GM21390 (cell line): ENCODE measurements around the gene ANKS1B.
"Not testable (repeated sequence)": the region's sequence is repeated elsewhere in the genome, so short reads cannot be mapped to it uniquely, and the experiment has no call there.

ENCODE experiments used
- ATAC-seq: cut with Tn5 transposase; IDR thresholded peaks from one replicate; pipeline ENCODE4 v1.9.1; 2021; ENCODE audit not compliant: unreplicated experiment

The ANKS1B gene

GRCh38 chr12:98845957-98846356 is 1138.8 kb downstream of the ANKS1B start:
- ATAC-seq: no peak

GRCh38 chr12:98840325-98840724 is 1144.4 kb downstream of the ANKS1B start:
- no peak for ATAC-seq

DNA sequence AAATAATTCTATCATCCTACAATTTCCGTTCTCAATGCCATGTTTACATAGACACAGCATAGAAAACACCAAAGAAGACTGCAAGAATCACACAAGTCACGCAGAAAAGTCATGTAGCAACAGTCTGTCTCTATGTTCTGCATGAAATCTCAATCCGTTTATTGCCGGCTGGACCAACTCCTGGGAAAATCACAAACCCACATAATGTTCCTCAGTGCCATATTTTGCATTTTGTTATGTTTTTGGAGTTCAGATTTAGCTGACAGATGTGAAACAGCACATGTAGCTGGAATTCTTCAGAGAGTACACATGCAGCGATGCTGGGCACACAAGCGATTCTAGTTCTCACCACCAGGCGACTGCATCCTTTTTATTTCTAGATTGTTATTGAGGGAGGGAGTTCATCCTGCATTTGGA is 1146.5 kb downstream of the ANKS1B start:
- no peak for ATAC-seq

- ATAC-seq: not testable (repeated sequence)
These were observed 1147.5 kb downstream of the ANKS1B start for GRCh38 chr12:98837134-98837752.

- ATAC-seq: no peak
These were observed 1154.1 kb downstream of the ANKS1B start for GRCh38 chr12:98830657-98831056.

- ATAC-seq: no peak
These were observed 1155.7 kb downstream of the ANKS1B start for GRCh38 chr12:98828802-98829600.

- no peak for ATAC-seq
These were observed 1161.7 kb downstream of the ANKS1B start for GRCh38 chr12:98823012-98823411.

DNA sequence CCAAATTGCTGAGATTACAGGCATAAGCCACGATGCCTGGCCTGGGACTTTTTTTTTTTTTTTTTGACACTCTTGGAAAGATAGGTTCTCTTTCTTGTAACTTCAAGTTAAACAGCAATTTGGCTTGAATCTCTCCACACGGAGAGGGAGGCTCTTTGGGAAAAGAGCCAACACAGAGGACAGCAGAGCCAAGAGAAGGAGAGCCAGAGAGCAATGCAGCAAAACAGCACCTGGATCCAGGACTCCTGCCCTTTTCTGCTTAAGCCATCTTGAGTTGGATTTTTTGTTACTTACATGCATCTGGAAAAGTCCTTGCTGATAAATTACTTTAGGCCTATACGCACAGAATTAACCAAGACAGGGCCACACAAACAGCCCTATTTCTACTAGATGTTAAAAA is 1162.9 kb downstream of the ANKS1B start:
- no peak for ATAC-seq

DNA sequence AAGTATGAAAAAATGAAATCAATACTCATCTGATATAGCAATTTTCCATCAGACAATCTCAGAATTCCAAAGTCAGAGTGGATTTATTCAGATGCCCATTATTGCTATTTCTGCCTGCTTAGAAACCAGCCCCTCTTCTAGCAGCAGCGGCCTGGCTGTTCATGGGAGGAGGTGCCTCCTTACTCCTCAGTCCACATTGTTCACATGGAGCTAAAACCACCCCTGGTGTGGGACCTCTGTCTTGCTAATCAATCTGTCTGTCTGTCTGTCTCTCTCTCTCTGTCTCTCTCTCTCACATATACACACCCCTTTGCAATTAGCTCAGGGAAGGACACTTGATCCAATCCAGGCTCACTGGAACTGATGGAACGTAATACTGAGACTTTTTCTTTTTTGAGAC is 1163.5 kb downstream of the ANKS1B start:
- ATAC-seq: no peak

DNA sequence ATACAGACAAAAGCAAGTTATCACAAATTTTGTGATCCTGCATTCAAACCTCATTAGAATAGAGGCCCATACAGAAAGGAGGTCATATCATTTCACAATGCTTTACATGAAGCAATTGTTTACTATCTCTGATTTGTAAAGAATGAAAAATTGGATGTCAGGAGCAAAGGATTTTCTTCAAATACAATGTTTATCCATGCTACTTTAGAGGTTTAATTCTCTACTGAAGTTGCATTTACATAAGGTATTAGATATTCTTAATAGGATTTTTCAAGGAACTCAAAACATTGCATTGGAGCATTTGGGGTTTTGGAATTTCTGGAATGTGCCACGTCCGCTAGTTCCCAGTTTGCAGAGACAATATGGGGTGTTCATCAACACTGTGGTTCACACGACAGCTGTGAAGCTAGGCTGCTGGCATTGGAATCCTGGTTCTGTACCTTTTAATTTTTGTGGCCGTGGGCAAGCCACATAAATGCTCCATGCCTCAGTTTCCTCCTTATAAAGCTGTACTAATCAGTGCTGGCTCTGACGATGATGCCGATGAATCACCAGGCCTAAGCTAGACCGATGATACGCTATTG is 1164.8 kb downstream of the ANKS1B start:
- no peak for ATAC-seq

DNA sequence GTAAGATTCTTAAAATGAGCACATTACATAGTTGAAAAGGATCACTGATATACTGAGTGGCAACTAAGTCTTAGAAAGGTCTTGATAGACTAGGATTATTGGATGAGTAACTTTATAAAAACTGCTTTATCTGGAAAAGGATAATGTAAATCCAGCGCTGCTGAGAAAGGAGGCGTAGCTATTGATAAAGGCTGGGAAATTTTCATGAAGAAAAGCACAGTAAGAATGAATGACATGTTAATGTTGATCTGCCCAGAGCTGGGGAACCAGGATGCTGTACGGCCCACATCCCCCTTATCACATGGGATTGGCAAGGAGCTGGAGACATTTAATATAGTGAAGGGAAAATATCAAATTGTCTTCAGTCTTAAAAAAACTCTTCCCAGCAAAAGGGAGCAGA is 1165.7 kb downstream of the ANKS1B start:
- no peak for ATAC-seq

DNA sequence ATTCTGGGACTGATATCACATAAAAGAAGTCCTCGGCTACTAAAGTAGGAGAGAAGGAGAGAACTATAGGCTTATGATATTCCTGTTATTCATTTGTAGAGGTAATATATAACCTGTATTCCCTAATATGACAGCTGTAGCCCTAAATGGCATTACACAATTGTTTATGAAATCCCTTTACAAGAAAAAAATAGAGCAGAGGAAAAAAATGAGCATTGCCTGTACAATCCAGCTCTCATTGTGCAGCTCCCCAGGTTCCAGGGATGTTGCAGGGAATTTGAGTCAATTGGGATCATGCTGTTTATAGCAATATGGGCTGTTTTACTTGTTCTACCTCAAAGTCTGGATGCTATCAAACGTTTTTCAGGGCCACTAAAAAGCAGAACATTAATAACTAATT is 1166.5 kb downstream of the ANKS1B start:
- ATAC-seq: no peak

GRCh38 chr12:98817742-98818141 is 1167.0 kb downstream of the ANKS1B start:
- no peak for ATAC-seq

DNA sequence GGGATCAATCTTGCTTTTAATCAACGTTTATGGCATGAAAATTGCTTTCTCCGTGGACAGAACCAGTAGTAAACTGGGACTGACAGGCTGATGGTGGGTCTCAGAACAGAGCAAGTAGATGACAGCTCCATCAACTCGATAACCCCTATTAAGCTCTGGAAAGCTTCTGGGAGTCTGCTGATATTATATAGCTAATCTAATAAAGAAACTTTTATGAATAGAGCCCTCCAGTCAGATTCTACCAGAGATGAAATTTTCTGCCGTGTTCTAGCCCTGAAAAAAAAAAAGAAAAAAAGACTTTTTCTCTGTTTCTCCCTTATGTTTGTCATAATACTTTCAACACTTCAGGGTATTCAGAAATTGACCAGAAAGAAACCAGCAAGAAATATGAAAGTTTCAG is 1168.0 kb downstream of the ANKS1B start:
- ATAC-seq: no peak

DNA sequence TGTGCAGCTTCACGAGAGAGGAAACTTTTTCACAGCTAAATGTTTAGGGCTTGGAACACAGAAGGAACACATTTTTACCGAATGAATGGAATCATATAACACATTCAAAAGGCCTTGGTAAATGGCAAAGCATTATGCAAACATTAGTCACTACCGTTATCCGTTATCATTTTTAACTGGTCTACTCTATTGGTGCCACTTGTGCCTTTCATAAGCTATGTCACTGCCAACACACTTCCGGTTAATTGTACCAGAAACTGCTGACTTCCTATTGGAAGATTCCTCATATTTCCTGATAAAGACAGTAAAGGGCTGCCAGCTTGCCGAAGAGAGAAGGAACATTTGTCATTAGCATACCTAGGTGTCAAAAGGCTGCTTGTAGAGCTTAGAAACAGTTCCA is 1170.5 kb downstream of the ANKS1B start:
- no peak for ATAC-seq

DNA sequence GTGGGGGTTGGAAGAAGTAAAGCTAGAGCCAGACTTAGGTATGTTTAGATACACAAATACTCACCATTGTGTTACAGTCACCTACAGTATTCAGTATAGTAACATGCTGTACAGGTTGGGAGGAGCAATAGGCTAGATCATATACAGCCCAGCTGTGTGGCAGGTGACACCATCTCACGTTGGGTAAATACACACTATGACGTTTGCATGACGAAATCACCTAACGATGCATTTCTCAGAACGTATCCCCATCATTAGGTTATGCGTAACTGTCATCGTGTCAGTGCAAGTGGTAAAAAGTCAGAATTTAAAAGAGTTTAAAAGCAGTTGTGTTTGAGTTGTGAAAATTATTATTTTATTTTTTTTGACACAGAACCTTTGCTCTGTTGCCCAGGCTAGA is 1172.5 kb downstream of the ANKS1B start:
- ATAC-seq: no peak

DNA sequence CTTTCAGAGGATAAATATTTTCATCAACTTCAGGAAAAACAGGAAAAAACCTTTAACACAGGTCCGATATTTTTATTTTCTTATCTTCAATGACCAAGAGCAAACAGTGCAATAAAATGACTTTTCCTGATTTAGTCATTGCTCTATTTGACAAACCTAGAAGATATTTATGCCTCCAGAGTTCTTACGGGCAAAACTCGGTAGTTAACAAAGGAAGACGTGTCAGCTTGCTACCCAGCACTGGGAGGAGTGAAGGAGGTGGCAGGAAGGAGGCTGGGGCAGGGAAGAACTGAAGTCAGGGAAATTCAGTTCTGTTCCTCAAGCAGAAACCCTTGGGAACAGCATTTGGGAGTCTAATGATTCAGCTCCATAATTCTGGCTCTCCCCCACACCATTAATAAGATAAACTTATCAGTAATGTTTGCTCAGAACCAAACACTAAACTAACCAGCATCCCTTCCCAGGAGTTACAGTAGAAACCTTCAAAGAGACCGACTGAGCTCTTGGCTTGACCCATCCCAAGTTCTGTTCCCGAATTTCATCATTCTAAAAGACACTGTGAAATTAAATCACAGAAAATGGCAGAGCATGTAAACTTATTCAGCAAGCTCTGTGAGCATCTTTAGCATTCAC is 1176.4 kb downstream of the ANKS1B start:
- no peak for ATAC-seq

GRCh38 chr12:98807187-98807586 is 1177.5 kb downstream of the ANKS1B start:
- ATAC-seq: no peak

- no peak for ATAC-seq
These were observed 1181.1 kb downstream of the ANKS1B start for GRCh38 chr12:98803468-98804209.

- ATAC-seq: no peak
These were observed 1184.9 kb downstream of the ANKS1B start for GRCh38 chr12:98799822-98800221.

GRCh38 chr12:98799146-98799810 is 1185.5 kb downstream of the ANKS1B start:
- ATAC-seq: no peak
